ENCODE results near the gene VCX3A. TPM values are rescaled to one million over a fixed set of nuclear protein-coding genes. Genes with fewer than 3 reads are reported as not detected.
"Not testable (repeated sequence)": the region's sequence is repeated elsewhere in the genome, so short reads cannot be mapped to it uniquely, and the experiment has no call there.

VCX3A gene
- total RNA-seq (100 to 1,000 TPM in 1 of 2 donors, 10 to 100 TPM in 1; 29.5 to 110 TPM), polyA plus RNA-seq (ENCODE audit: insufficient read depth, low read depth, low replicate concordance) (77.3 TPM)
- long read RNA-seq, donor 1, result 0 reads
- long read RNA-seq, donor 2, result 0 reads

- H3K4me3 ChIP-seq; H3K27me3 ChIP-seq; H3K27ac ChIP-seq; H3K36me3 ChIP-seq (ENCODE audit: low read depth, missing control alignments); H3K4me1 ChIP-seq; DNase-seq; intact Hi-C loops (cut with DNase I; ENCODE audit: low total_unique reads); H3K9me3 ChIP-seq: not testable (repeated sequence)
- WGBS, 2 donors, result 81% methylated on average over 1 of the region's 1 CpG; no CpG with 5 or more reads in 1 of the 2 donors
Measured at GRCh38 chrX:6535018-6535417, at the start of gene VCX3A. VCX3A (minus strand) TSS chrX:6535118; CDS start chrX:6534497, 621 bp downstream.

- 74% methylated on average over 5 of the region's 5 CpGs for WGBS, 2 donors
- H3K27me3 ChIP-seq, result no peaks in the 10 kb centered on the region
- intact Hi-C loops (cut with DNase I; ENCODE audit: low total_unique reads), result no loop called here
- no peak for DNase-seq
- no peak overlapping the region for H3K27ac ChIP-seq
- H3K36me3 ChIP-seq (ENCODE audit: low read depth, missing control alignments), result no peaks in the 10 kb centered on the region
- no peak overlapping the region for H3K4me3 ChIP-seq
- TF ChIP-seq CTCF (IDR thresholded peaks at IDR 0.05) (no peak), POLR2A (IDR thresholded peaks at IDR 0.05) (no peak)
- no peaks in the 10 kb centered on the region for H3K9me3 ChIP-seq
- H3K4me1 ChIP-seq, result no peaks in the 10 kb centered on the region
Measured at GRCh38 chrX:6574762-6575161, 39.8 kb upstream of the VCX3A start.

GRCh38 chrX:6568031-6568430 is 33.1 kb upstream of the VCX3A start:
- no peaks in the 10 kb centered on the region for H3K27me3 ChIP-seq
- H3K4me3 ChIP-seq, result no peak overlapping the region
- no peaks in the 10 kb centered on the region for H3K9me3 ChIP-seq
- no peaks in the 10 kb centered on the region for H3K36me3 ChIP-seq (ENCODE audit: low read depth, missing control alignments)
- 62 to 72% methylated on average over 3 of the region's 3 CpGs for whole genome bisulfite sequencing, 2 donors
- no peaks in the 10 kb centered on the region for H3K4me1 ChIP-seq
- TF ChIP-seq POLR2A (IDR thresholded peaks at IDR 0.05), result no peak
- TF ChIP-seq CTCF (IDR thresholded peaks at IDR 0.05), result no peak
- no peak for DNase-seq
- intact Hi-C loops (cut with DNase I; ENCODE audit: low total_unique reads), result no loop called here
- H3K27ac ChIP-seq, result no peak overlapping the region

- intact Hi-C loops (cut with DNase I; ENCODE audit: low total_unique reads), result no loop called here
- Histone ChIP-seq H3K9me3 (no peaks in the 10 kb centered on the region), H3K36me3 (ENCODE audit: low read depth, missing control alignments) (no peaks in the 10 kb centered on the region), H3K27ac (no peak overlapping the region), H3K27me3 (no peaks in the 10 kb centered on the region), H3K4me3 (no peak overlapping the region), H3K4me1 (no peaks in the 10 kb centered on the region)
- WGBS, 2 donors, result 80 to 92% methylated on average over 4 to 5 of the region's 5 CpGs
- TF ChIP-seq CTCF (IDR thresholded peaks at IDR 0.05) (no peak), POLR2A (IDR thresholded peaks at IDR 0.05) (no peak)
- DNase-seq, result no peak
Measured at GRCh38 chrX:6558979-6559378, 24.1 kb upstream of the VCX3A start.

GRCh38 chrX:6557690-6558089 is 22.8 kb upstream of the VCX3A start:
- no peak overlapping the region for H3K27ac ChIP-seq
- no peaks in the 10 kb centered on the region for H3K27me3 ChIP-seq
- H3K36me3 ChIP-seq (ENCODE audit: low read depth, missing control alignments), result no peaks in the 10 kb centered on the region
- no peaks in the 10 kb centered on the region for H3K9me3 ChIP-seq
- DNase-seq, result no peak
- TF ChIP-seq POLR2A (IDR thresholded peaks at IDR 0.05) (no peak), CTCF (IDR thresholded peaks at IDR 0.05) (no peak)
- no peak overlapping the region for H3K4me3 ChIP-seq
- 93 to 95% methylated on average over 3 of the region's 3 CpGs for WGBS, 2 donors
- intact Hi-C loops (cut with DNase I; ENCODE audit: low total_unique reads), result no loop called here
- no peaks in the 10 kb centered on the region for H3K4me1 ChIP-seq

Measured in testis (tissue), 5 donors.